OCI-LY3 (cell line): ENCODE measurements around the gene CACFD1.
"Not testable (repeated sequence)": the region's sequence is repeated elsewhere in the genome, so short reads cannot be mapped to it uniquely, and the experiment has no call there.

ENCODE experiments used
- H2AFZ ChIP-seq: fragments of 200-600, 300-600 bp; shearing (Covaris generic); 2 replicates; pipeline ENCODE4 v1.6.0; 2014; ENCODE audit warnings: antibody characterized with exemption, low read depth, low read length
- H3K27ac ChIP-seq: fragments of 200-600, 300-600 bp; sonication (generic); 2 replicates; pipeline ENCODE4 v1.5.1; 2014; ENCODE audit warnings: mild to moderate bottlenecking, low read length, moderate library complexity, mixed read lengths
- H3K27me3 ChIP-seq: fragments of 200-600, 300-600 bp; sonication (generic); 2 replicates; pipeline ENCODE4 v1.6.1; 2014; ENCODE audit warnings: low read depth, low read length, mixed read lengths
- H3K36me3 ChIP-seq: fragments of 200-600, 300-600 bp; sonication (generic); replicated peaks from 2 replicates; pipeline ENCODE3; 2014; ENCODE audit warnings: low read depth, low read length, mixed read lengths
- H3K4me1 ChIP-seq: fragments of 300-600, 200-600 bp; sonication (generic); 2 replicates; pipeline ENCODE4 v1.6.1; 2014; ENCODE audit warnings: low read length, mixed read lengths
- H3K4me2 ChIP-seq: fragments of 200-600, 300-600 bp; sonication (generic); 2 replicates; pipeline ENCODE4 v1.6.1; 2014; ENCODE audit warnings: low read length, mixed read lengths
- H3K4me3 ChIP-seq: fragments of 300-600, 200-600 bp; sonication (generic); 2 replicates; pipeline ENCODE4 v1.5.1; 2014; ENCODE audit warnings: antibody characterized with exemption, mild to moderate bottlenecking, low read length, moderate library complexity
- H3K79me2 ChIP-seq: fragments of 300-600, 200-600 bp; shearing (Covaris generic); 2 replicates; pipeline ENCODE4 v1.6.1; 2014; ENCODE audit warnings: mild to moderate bottlenecking, low read length, mixed read lengths
- H3K9ac ChIP-seq: fragments of 300-600, 200-600 bp; shearing (Covaris generic); 2 replicates; pipeline ENCODE4 v1.6.0; 2014; ENCODE audit warnings: mild to moderate bottlenecking, low read length, moderate library complexity
- H3K9me3 ChIP-seq: fragments of 200-600, 300-600 bp; shearing (Covaris generic); 2 replicates; pipeline ENCODE4 v1.6.1; 2014; ENCODE audit warnings: low read length, mixed read lengths; ENCODE audit not compliant: insufficient read depth
- H4K20me1 ChIP-seq: fragments of 200-600, 300-600 bp; sonication (generic); 2 replicates; pipeline ENCODE4 v1.6.1; 2016; ENCODE audit warnings: low read length, mixed read lengths; ENCODE audit not compliant: insufficient read depth
- CTCF ChIP-seq: fragments of 200-600, 300-600 bp; sonication (generic); IDR thresholded peaks from 2 replicates; pipeline ENCODE4 v1.5.1; 2014; ENCODE audit warnings: antibody characterized with exemption, low read length, low read depth
- EZH2phosphoT487 ChIP-seq: fragments of 200-600 bp; shearing (Covaris generic); IDR thresholded peaks from 2 replicates; pipeline ENCODE4 v1.6.1; 2018; ENCODE audit warnings: antibody characterized with exemption, mixed run types, low read depth

Gene CACFD1

DNA sequence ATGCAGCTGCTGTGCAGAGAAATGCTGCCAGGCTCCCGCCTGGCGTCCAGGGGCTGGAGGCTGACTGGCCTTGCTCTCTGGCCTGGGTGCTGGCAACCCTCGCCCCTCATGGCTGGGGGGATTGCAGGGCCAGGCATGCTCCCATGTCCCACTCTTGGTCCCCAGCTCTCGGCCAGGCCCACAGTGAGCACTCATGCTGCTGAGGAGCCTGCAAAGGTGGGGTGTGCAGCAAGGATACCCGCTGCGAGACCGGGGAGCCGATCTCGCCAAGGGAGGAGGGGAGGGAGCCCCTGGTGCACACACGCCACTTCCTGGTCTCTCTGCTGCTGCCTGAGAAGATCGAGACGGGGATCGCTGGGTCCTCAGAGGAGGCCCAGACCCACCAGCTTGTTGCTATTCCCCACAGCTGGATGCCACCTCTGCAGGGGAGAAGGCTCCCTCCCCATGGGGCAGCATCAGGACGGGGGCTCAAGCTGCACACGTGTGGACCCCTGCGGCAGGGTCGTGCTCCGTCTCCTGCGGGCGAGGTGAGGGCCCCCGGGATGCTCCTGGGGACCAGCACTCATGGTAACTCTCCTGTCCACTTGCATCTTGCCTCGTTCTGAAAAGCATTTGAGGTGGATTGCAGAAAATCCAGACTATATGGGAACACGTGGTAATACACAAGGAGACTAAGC, 14.3 kb upstream of the CACFD1 start:
- H3K9ac ChIP-seq, result no peak overlapping the region
- H3K27ac ChIP-seq, result no peak overlapping the region
- 0 out of 2 replicates have a peak, but pooled peaks cover 10% of the 10 kb centered on the region for H3K27me3 ChIP-seq
- TF ChIP-seq CTCF (no peak), EZH2phosphoT487 (no peak)
- H2AFZ ChIP-seq, result no peak overlapping the region
- no peaks in the 10 kb centered on the region for H3K36me3 ChIP-seq
- H3K4me3 ChIP-seq, result no peak overlapping the region
- no peaks in the 10 kb centered on the region for H3K4me1 ChIP-seq
- H3K9me3 ChIP-seq, result no peaks in the 10 kb centered on the region
- H3K79me2 ChIP-seq, result no peaks in the 10 kb centered on the region
- no peaks in the 10 kb centered on the region for H4K20me1 ChIP-seq
- H3K4me2 ChIP-seq, result no peak overlapping the region

- H3K9me3 ChIP-seq, result no peaks in the 10 kb centered on the region
- H2AFZ ChIP-seq, result no peak overlapping the region
- H3K79me2 ChIP-seq, result no peaks in the 10 kb centered on the region
- H3K4me3 ChIP-seq, result no peak overlapping the region
- H3K36me3 ChIP-seq, result no peaks in the 10 kb centered on the region
- H3K4me2 ChIP-seq, result no peak overlapping the region
- no peaks in the 10 kb centered on the region for H3K4me1 ChIP-seq
- H3K9ac ChIP-seq, result no peak overlapping the region
- H3K27ac ChIP-seq, result no peak overlapping the region
- TF ChIP-seq CTCF, result no peak
- TF ChIP-seq EZH2phosphoT487, result no peak
- H4K20me1 ChIP-seq, result no peaks in the 10 kb centered on the region
- H3K27me3 ChIP-seq, result peaks cover 25% of the 10 kb centered on the region
Observed at GRCh38 chr9:133448487-133448972, 11.2 kb upstream of the CACFD1 start.

DNA sequence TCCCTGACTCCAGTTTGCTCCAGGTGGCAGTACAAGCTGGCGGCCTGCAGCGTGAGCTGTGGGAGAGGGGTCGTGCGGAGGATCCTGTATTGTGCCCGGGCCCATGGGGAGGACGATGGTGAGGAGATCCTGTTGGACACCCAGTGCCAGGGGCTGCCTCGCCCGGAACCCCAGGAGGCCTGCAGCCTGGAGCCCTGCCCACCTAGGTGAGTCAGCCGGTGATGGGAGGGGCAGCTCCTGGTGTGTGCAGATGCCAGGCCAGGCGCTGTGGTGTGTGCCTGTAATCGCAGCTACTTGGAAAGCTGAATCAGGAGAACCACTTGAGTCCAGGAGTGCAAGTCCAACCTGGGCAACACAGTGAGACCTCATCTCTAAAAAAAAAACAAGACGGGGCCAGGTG, 10.0 kb upstream of the CACFD1 start:
- H3K4me2 ChIP-seq, result no peak overlapping the region
- no peaks in the 10 kb centered on the region for H3K79me2 ChIP-seq
- no peak overlapping the region for H3K27ac ChIP-seq
- H3K27me3 ChIP-seq, result peaks cover 25% of the 10 kb centered on the region
- TF ChIP-seq CTCF, result no peak
- TF ChIP-seq EZH2phosphoT487, result no peak
- H2AFZ ChIP-seq, result no peak overlapping the region
- no peaks in the 10 kb centered on the region for H3K36me3 ChIP-seq
- H3K9me3 ChIP-seq, result no peaks in the 10 kb centered on the region
- no peaks in the 10 kb centered on the region for H3K4me1 ChIP-seq
- H4K20me1 ChIP-seq, result no peaks in the 10 kb centered on the region
- H3K9ac ChIP-seq, result no peak overlapping the region
- H3K4me3 ChIP-seq, result no peak overlapping the region

- H3K79me2 ChIP-seq, H3K4me2 ChIP-seq, H3K9ac ChIP-seq, H3K4me1 ChIP-seq, H3K27ac ChIP-seq, H4K20me1 ChIP-seq, H3K9me3 ChIP-seq, H2AFZ ChIP-seq, H3K36me3 ChIP-seq, H3K4me3 ChIP-seq: not testable (repeated sequence)
- H3K27me3 ChIP-seq, result peaks cover 20% of the 10 kb centered on the region
Observed at GRCh38 chr9:133451865-133452264, 7.9 kb upstream of the CACFD1 start.
